Lower lobe of right lung (tissue), 2 donors: ENCODE results near the gene INPP5A. TPM values are rescaled to one million over a fixed set of nuclear protein-coding genes. Genes with fewer than 3 reads are reported as not detected.
A peak's percentile ranks its signal among the peaks of the same experiment; 100 is the strongest.
"Not testable (repeated sequence)": the region's sequence is repeated elsewhere in the genome, so short reads cannot be mapped to it uniquely, and the experiment has no call there.

Experiments
- ATAC-seq, 2 donors: fragments of 200-7000 bp; cut with Tn5 transposase; one replicate each; pipeline ENCODE4 v1.9.1; 2020 to 2022; ENCODE audit warnings: mild to moderate bottlenecking in 2 of 2, moderate library complexity in 2 of 2
- DNase-seq: peaks from one replicate; pipeline ENCODE4 v3.0.0-alpha.2; 2020
- H3K27ac ChIP-seq: fragments of 200-600 bp; one replicate; pipeline ENCODE4 v1.8.0; 2022
- H3K27me3 ChIP-seq: fragments of 200-600 bp; one replicate; pipeline ENCODE4 v1.8.0; 2022; ENCODE audit warnings: low read depth
- H3K36me3 ChIP-seq: fragments of 200-600 bp; one replicate; pipeline ENCODE4 v1.8.0; 2022; ENCODE audit warnings: mild to moderate bottlenecking
- H3K4me1 ChIP-seq: fragments of 200-600 bp; one replicate; pipeline ENCODE4 v1.8.0; 2022
- H3K4me3 ChIP-seq: fragments of 200-600 bp; one replicate; pipeline ENCODE4 v1.8.0; 2022; ENCODE audit warnings: mild to moderate bottlenecking
- H3K9me3 ChIP-seq: fragments of 200-600 bp; one replicate; pipeline ENCODE4 v1.8.0; 2022
- intact Hi-C: fragments of 100-400 bp; cut with DNase I; formaldehyde crosslinking; loops from one replicate; pipeline ENCODE4 v1.11.0; 2022
- total RNA-seq: library from RNA; stranded (reverse); fragmentation: NEBNext Ultra II Directional; extraction: Animal tissue kit (Norgen Biotek cat#: 25700); gene quantifications from one replicate; pipeline ENCODE4 v1.2.1, GENCODE V29; 2021
- TF ChIP-seq, protein P1 (sequence below): fragments of 200-600 bp; IDR thresholded peaks from one replicate; pipeline ENCODE4 v1.8.0; 2022; ENCODE audit warnings: antibody characterized with exemption, mild to moderate bottlenecking
- donor health status: DM: no; HTN: yes; CAD: no; lungs with severe emphysema.

Gene INPP5A
- total RNA-seq, 1 donor from 2014 or later = 34.1 TPM

DNA sequence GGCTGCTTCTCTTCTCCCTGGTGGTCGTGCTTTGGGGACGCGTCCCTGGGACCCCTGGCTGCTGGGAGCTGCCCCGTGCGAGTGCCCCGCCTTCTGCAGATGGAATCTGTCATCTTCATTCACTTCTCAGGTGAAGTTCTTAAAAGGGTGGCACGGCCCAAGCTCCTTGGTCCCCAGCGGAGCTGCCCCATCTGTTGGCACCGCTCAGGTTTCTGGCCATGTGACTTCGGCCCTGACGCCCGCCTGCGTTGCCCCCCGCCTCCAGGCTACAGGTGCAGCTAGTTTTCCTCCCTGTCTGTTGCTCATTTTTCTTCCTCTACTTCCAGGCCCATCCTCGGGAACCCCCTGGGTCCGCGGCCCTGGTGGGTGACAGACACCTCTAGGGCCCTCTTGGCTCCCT, 255.2 kb downstream of the INPP5A start:
- intact Hi-C loops = no loop called here
- H3K9me3 ChIP-seq = no peaks in the 10 kb centered on the region
- TF ChIP-seq, protein P1, sequence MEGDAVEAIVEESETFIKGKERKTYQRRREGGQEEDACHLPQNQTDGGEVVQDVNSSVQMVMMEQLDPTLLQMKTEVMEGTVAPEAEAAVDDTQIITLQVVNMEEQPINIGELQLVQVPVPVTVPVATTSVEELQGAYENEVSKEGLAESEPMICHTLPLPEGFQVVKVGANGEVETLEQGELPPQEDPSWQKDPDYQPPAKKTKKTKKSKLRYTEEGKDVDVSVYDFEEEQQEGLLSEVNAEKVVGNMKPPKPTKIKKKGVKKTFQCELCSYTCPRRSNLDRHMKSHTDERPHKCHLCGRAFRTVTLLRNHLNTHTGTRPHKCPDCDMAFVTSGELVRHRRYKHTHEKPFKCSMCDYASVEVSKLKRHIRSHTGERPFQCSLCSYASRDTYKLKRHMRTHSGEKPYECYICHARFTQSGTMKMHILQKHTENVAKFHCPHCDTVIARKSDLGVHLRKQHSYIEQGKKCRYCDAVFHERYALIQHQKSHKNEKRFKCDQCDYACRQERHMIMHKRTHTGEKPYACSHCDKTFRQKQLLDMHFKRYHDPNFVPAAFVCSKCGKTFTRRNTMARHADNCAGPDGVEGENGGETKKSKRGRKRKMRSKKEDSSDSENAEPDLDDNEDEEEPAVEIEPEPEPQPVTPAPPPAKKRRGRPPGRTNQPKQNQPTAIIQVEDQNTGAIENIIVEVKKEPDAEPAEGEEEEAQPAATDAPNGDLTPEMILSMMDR = no peak
- ATAC-seq = no peak
- H3K4me1 ChIP-seq = no peaks in the 10 kb centered on the region
- H3K27me3 ChIP-seq = peaks cover 56% of the 10 kb centered on the region
- no peak for DNase-seq
- no peak overlapping the region for H3K27ac ChIP-seq
- no peaks in the 10 kb centered on the region for H3K36me3 ChIP-seq
- no peak overlapping the region for H3K4me3 ChIP-seq

DNA sequence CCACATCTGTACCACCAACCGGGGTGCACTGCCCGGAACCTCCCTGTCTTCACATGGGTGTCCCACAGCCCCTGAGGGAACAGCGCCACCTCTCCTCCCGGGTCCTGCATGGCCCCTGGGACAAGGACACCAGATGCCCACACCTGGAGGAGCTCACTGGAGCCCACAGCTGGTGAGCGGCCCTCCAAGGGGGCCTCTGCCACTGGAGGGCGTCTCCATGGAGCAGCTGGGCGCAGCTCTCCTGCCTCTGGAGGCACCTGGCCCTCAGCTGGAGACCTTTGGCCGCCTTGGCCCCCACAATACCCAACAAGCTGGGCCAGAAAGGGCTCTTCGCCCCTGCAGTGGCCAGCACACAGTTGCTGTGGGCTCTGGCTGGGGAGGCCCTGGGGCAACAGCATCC, 255.6 kb downstream of the INPP5A start:
- no peak overlapping the region for H3K4me3 ChIP-seq
- H3K9me3 ChIP-seq = no peaks in the 10 kb centered on the region
- no peak overlapping the region for H3K27ac ChIP-seq
- intact Hi-C loops = no loop called here
- ATAC-seq (no peak), DNase-seq (no peak)
- H3K4me1 ChIP-seq = no peaks in the 10 kb centered on the region
- peaks cover 52% of the 10 kb centered on the region for H3K27me3 ChIP-seq
- TF ChIP-seq, protein P1 = no peak
- no peaks in the 10 kb centered on the region for H3K36me3 ChIP-seq

DNA sequence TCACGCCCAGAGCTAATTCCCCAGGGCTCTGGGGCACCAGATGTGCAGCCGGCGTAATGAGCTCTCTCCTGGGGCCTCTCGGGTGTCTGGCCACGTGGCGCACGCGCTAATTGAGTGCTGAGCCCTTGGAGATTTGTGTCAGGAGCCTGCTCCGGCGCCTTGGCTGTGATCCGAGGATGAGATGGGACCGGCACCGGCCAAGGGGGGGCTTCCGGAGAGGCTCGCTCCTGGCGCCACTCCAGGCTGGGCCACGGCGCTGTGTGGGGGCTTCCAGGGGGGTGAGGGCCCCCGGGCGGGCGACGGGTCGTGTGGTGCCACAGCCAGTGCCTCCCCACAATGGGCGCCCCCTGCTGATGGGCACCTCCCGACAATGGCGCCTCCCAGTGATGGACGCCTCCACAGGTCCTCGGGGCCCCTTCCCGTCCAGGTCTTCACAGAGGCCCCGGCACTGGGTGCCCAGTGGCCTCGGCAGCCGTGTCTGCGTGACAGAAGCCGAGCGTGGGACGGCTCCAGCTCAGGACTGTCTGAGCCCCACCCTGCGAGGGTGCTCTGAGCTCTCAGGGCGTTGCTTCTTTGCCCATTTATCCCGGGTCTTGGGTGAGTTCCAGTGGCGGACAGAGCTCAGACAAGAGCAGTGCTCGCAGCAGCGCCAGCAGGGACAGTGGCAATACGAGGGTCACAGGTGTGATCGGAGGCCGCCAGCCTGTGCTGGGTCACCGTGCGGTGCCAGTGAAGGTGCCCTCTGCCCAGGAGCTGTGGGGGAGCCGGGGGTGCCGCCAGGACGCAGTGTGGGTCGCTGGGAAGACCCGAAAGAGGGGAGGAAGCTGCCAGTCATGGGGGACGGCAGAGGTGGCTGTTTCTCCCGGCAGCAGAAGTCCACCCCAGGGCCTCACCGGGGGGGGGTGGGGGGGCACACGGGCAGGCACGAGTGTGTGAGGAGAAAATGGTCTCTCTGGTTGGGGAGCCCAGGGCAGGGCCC, 256.6 kb downstream of the INPP5A start:
- Histone ChIP-seq H3K27ac (no peak overlapping the region), H3K27me3 (peaks cover 42% of the 10 kb centered on the region), H3K4me3 (no peak overlapping the region), H3K36me3 (no peaks in the 10 kb centered on the region), H3K4me1 (no peaks in the 10 kb centered on the region), H3K9me3 (no peaks in the 10 kb centered on the region)
- intact Hi-C loops = no loop called here
- DNase-seq (no peak), ATAC-seq (peak; percentile 4 to 7)
- TF ChIP-seq, protein P1 = no peak

DNA sequence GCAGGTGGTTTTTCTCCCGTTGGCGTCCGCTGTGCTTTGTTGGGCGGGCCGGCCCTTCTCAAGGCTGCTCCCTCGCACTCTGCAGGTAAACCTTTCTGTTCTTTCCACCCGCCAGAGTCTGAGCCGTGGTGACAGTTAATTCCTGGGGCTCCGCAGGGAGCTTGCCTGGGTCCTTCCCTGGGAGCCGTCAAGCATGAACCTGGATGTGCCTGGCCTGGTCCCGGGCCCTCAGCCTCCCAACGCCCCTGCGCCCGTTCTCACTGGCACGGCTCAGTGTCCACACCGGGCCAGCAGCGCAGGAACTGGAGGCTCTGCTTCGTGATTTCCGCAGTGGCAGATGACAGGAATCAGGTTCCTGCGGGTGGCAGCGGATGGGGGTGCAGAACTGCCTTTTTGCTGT, 259.3 kb downstream of the INPP5A start:
- Histone ChIP-seq H3K27ac (no peak overlapping the region), H3K9me3 (no peaks in the 10 kb centered on the region), H3K27me3 (peaks cover 23% of the 10 kb centered on the region), H3K36me3 (no peaks in the 10 kb centered on the region), H3K4me3 (no peak overlapping the region), H3K4me1 (no peaks in the 10 kb centered on the region)
- no peak for DNase-seq
- ATAC-seq = no peak
- intact Hi-C loops = no loop called here
- TF ChIP-seq, protein P1 = no peak

DNA sequence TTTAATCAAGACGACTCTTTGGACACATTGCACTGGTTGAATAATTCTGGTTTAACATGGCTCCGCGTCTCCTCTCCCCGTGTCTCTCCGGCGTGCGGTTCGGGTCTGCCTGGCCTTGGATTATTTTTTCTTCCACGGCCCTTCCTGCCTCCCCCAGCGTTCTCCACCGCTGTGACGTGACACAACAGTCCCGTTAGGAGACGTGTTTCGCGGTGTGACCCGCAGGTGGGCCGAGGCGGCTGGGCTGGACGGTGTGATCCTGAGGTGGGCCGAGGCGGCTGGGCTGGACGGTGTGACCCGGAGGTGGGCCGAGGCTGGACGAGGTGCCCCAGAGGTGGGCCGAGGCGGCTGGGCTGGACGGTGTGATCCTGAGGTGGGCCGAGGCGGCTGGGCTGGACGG, 260.4 kb downstream of the INPP5A start:
- H3K27me3 ChIP-seq = peaks cover 19% of the 10 kb centered on the region
- H3K4me1 ChIP-seq, H3K9me3 ChIP-seq, ATAC-seq, H3K36me3 ChIP-seq, intact Hi-C loops, H3K27ac ChIP-seq, H3K4me3 ChIP-seq, DNase-seq: not testable (repeated sequence)

DNA sequence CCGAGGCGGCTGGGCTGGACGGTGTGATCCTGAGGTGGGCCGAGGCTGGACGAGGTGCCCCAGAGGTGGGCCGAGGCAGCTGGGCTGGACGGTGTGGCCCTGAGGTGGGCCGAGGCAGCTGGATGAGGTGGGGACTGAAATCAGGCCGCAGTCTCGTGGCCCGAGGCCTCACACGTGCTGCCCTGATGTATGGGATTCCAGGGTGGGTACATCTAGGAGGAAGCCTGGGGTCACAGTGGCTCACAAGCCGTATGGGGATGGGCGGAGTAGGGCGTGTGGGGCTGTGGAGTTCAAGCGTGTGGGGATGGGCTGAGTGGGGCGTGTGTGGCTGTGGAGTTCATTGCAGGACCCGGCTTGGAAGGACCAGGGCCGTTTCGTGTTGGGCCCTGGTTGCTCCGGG, 260.8 kb downstream of the INPP5A start:
- Histone ChIP-seq H3K9me3 (no peaks in the 10 kb centered on the region), H3K4me3 (no peak overlapping the region), H3K36me3 (no peaks in the 10 kb centered on the region), H3K27ac (no peak overlapping the region), H3K27me3 (peaks cover 15% of the 10 kb centered on the region), H3K4me1 (no peaks in the 10 kb centered on the region)
- TF ChIP-seq, protein P1 = no peak
- intact Hi-C loops = no loop called here
- ATAC-seq = no peak
- DNase-seq = no peak
